Progenitor cell of endocrine pancreas (in vitro differentiated cells): Measurements from ENCODE around the gene FYN. TPM values are rescaled to one million over a fixed set of nuclear protein-coding genes. Genes with fewer than 3 reads are reported as not detected.

Experiments used
- DNase-seq: peaks from one replicate; pipeline ENCODE4 v3.0.0; 2021; ENCODE audit warnings: low spot score; ENCODE audit not compliant: unreplicated experiment
- H3K27ac Mint-ChIP-seq: 2 replicates; pipeline ENCODE4 v1.8.0; 2021; ENCODE audit warnings: mild to moderate bottlenecking, moderate library complexity, mixed read lengths
- H3K27me3 Mint-ChIP-seq: 2 replicates; pipeline ENCODE4 v1.8.0; 2021; ENCODE audit warnings: mixed read lengths
- H3K36me3 Mint-ChIP-seq: 2 replicates; pipeline ENCODE4 v1.8.0; 2022; ENCODE audit warnings: mixed read lengths; ENCODE audit not compliant: insufficient read depth
- H3K4me1 Mint-ChIP-seq: 2 replicates; pipeline ENCODE4 v1.8.0; 2021; ENCODE audit warnings: low read depth, mixed read lengths
- H3K4me3 Mint-ChIP-seq: 2 replicates; pipeline ENCODE4 v1.8.0; 2021; ENCODE audit warnings: low read depth, mild to moderate bottlenecking, moderate library complexity, mixed read lengths
- H3K9me3 Mint-ChIP-seq: 2 replicates; pipeline ENCODE4 v1.8.0; 2021; ENCODE audit warnings: low read depth, mixed read lengths
- CTCF ChIP-seq: fragments of 200-600 bp; sonication (generic); IDR thresholded peaks from one replicate; pipeline ENCODE4 v1.5.0; 2021; ENCODE audit warnings: antibody characterized with exemption, mild to moderate bottlenecking; ENCODE audit not compliant: unreplicated experiment
- total RNA-seq: library from RNA; stranded (reverse); gene quantifications from 2 replicates; pipeline ENCODE4 v1.2.1, GENCODE V29; 2021

The FYN gene
- total RNA-seq, 1 donor from 2014 or later = 169 TPM

DNA sequence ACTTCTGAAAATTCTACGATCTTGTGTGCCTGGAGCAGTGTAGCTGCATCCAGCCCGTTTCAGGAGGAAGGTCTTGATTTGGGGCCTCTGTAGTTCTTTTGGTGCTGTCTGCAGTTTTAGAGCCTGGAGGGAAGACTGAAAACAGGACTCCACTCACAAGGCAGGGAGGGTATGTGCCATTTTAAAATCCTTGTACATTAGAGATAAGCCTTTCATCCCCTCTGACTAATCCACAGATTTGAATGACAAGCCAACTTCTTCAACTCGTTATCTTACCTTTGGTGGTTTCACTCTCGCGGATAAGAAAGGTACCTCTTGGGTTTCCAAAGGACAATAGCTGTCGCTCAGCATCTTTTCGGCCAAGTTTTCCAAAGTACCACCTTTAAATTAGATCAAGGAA, 169.5 kb downstream of the FYN start:
- no peaks in the 10 kb centered on the region for H3K9me3 Mint-ChIP-seq
- H3K27ac Mint-ChIP-seq = peak overlapping the region; percentile 24
- no peaks in the 10 kb centered on the region for H3K27me3 Mint-ChIP-seq
- DNase-seq = no peak
- no peak overlapping the region for H3K4me3 Mint-ChIP-seq
- H3K36me3 Mint-ChIP-seq = peaks cover 31% of the 10 kb centered on the region
- TF ChIP-seq CTCF = no peak
- peaks cover 3% of the 10 kb centered on the region for H3K4me1 Mint-ChIP-seq

DNA sequence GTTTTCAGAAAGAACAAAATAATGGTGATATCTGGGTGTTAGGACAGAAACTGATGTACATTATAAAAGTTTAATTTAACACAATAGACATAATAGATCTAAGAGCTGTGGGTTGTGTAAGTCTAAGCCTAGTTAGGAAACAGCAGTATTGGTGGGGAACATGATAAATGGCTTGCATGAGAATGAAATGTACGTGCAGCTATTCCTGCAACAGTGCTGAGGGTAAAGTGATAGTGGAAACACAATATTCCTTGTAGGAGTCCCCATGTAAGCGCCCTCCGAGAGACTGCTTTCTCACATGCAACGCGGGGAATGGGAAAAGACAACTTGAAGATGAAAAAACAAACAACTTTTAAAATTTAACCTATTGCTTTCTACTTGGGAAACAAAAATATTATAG, 171.0 kb downstream of the FYN start:
- no peaks in the 10 kb centered on the region for H3K9me3 Mint-ChIP-seq

DNA sequence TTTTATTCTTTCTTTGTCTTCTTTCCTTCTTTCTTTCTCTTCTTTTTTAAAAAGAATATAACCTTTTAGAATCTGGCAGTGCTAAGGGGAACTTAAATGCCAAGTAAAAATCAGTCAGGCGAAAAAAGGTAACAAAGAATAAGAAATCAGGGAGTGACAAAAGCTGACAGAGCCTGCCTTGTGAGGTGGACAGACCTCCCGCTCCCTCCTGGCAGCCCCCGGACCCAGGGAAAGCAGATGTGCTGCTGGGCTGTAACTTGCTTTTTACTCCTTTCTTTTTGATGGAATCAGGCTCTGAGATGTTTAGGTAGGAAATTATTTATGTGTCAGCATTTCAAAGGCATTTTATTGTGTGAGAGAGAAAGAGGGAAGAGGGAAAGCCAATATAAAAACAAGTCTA, 172.1 kb downstream of the FYN start:
- Mint-ChIP-seq H3K27me3 (no peaks in the 10 kb centered on the region), H3K27ac (no peak overlapping the region), H3K9me3 (no peaks in the 10 kb centered on the region), H3K36me3 (peaks cover 28% of the 10 kb centered on the region), H3K4me1 (no peaks in the 10 kb centered on the region), H3K4me3 (no peak overlapping the region)
- TF ChIP-seq CTCF = no peak
- no peak for DNase-seq

More for the DNA sequence above, 171.0 kb downstream of the FYN start:
- peaks cover 29% of the 10 kb centered on the region for H3K36me3 Mint-ChIP-seq
- no peaks in the 10 kb centered on the region for H3K4me1 Mint-ChIP-seq
- DNase-seq = no peak
- TF ChIP-seq CTCF = no peak
- H3K27ac Mint-ChIP-seq = peak overlapping the region; percentile 5
- H3K27me3 Mint-ChIP-seq = no peaks in the 10 kb centered on the region
- H3K4me3 Mint-ChIP-seq = no peak overlapping the region

GRCh38 chr6:111700135-111700690, 173.0 kb downstream of the FYN start:
- Mint-ChIP-seq H3K27me3 (no peaks in the 10 kb centered on the region), H3K4me1 (no peaks in the 10 kb centered on the region), H3K4me3 (no peak overlapping the region), H3K9me3 (no peaks in the 10 kb centered on the region), H3K36me3 (peaks cover 31% of the 10 kb centered on the region), H3K27ac (no peak overlapping the region)
- DNase-seq = no peak
- no peak for TF ChIP-seq CTCF

- TF ChIP-seq CTCF = no peak
- Mint-ChIP-seq H3K27ac (peak overlapping the region; percentile 10), H3K4me1 (no peaks in the 10 kb centered on the region), H3K4me3 (no peak overlapping the region), H3K27me3 (no peaks in the 10 kb centered on the region), H3K9me3 (no peaks in the 10 kb centered on the region), H3K36me3 (peaks cover 36% of the 10 kb centered on the region)
- DNase-seq = no peak
Observed at GRCh38 chr6:111699123-111699522, 174.1 kb downstream of the FYN start.
